ENCODE measurements around the gene SPINDOC.
"Not testable (repeated sequence)": the region's sequence is repeated elsewhere in the genome, so short reads cannot be mapped to it uniquely, and the experiment has no call there.

SPINDOC gene

DNA sequence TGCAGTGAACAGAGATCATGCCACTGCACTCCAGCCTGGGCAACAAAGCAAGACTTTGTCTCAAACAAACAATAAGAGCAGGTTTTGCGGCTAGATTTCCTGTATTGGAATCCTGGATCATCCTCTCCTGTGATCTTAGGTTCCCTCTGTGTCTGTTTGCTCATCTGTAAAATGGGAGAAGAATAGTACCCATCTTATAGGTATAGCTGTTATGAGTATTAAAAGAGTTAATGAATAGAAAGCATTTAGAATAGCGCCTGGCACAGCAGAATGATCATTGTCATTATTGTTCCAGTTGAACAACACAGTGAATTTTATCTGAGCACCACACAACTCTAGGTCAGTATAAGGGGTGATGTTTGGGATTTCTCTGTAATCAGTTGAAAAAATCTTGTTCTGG lies 36.4 kb downstream of the SPINDOC start:
- in situ Hi-C loops (cut with MboI; ENCODE audit: low sequenced_read_pairs) = loop anchor here (25.0 kb wide), 1 partner anchor 313 kb away; the partner anchor contains the start of gene MACROD1

GRCh38 chr11:63850920-63851319 lies 37.7 kb downstream of the SPINDOC start:
- in situ Hi-C loops (cut with MboI; ENCODE audit: low sequenced_read_pairs) = no loop called here

- in situ Hi-C loops (cut with MboI; ENCODE audit: low sequenced_read_pairs) = no loop called here
These were observed 38.1 kb downstream of the SPINDOC start for GRCh38 chr11:63851364-63851763.

- in situ Hi-C loops (cut with MboI; ENCODE audit: low sequenced_read_pairs) = no loop called here
These were observed 40.2 kb downstream of the SPINDOC start for GRCh38 chr11:63853476-63853875.

- in situ Hi-C loops (cut with MboI; ENCODE audit: low sequenced_read_pairs) = no loop called here
These were observed 41.4 kb downstream of the SPINDOC start for GRCh38 chr11:63854696-63855095.

- in situ Hi-C loops (cut with MboI; ENCODE audit: low sequenced_read_pairs) = no loop called here
These were observed 42.7 kb downstream of the SPINDOC start for GRCh38 chr11:63855975-63856374.

DNA sequence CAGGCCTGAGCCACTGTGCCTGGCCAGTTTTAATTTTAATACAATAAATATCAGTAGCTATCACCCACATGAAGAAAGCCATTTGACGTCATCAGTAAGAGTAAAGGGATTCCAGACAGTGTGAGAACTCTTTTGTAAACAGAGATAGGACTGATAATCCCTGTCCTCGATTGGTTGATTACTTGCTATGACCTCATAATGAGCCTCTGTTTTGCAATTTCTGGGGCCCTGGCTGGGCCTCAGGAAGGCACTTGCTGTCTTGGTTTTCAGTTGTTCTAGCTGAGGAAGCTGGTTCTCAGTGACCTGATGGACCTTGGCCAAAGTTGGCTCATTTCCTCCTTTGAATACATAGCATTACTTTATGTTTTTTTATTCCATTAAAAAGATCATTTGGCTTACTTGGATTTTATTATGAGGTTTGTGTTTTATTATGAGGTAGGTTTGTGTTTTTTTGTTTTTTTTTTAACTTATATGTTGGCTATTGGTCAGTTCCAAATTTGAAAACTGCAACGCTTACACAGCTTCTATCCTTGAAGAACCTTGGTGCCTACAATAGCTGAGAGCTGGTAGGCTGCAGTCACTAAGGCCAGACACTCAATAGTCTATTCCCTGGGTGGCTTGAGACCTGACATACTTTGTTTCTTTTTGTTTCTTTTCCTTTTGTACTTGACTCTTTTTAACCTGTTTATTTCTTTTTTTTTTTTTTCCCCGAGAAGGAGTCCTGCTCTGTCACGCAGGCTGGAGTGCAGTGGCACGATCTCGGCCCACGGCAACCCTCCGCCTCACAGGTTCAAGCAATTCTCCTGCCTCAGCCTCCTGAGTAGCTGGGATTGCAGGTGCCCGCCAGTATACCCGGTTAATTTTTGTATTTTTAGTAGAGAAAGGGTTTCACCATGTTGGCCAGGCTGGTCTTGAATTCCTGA lies 45.6 kb downstream of the SPINDOC start:
- in situ Hi-C loops (cut with MboI; ENCODE audit: low sequenced_read_pairs) = no loop called here

DNA sequence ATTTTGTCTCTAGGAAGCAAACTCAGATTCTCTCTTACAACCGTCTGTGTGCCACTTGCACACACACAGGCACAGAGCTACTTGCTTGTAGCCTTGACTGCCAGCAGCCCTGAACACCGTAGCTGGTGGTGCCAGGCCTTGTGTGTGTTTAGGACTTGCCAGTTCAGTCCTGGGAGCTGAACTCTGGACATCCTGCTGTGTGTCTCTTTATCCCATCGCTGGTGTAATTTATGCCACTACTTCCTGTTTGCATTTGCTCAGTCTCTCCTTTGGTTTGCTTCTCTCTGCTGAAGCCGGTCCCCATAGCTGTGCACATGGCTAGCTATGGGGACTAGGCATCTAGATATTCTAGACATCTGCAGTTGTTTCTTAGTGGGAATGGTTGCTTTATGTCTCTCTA lies 49.7 kb downstream of the SPINDOC start:
- in situ Hi-C loops (cut with MboI; ENCODE audit: low sequenced_read_pairs) = no loop called here

DNA sequence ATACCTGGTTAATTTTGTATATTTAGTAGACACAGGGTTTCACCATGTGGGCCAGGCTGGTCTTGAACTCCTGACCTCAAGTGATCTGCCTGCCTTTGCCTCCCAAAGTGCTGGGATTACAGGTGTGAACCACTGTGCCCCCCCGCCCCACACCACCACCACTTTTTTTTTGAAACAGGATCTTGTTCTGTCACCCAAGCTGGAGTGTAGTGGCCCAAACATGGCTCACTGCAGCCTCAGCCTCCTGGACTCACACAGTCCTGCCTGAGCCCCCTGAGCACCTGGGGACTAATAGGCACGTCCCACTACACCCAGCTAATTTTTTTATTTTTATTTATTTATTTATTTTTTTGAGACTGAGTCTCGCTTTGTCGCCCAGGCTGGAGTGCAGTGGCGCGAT lies 50.4 kb downstream of the SPINDOC start:
- in situ Hi-C loops (cut with MboI; ENCODE audit: low sequenced_read_pairs) = not testable (repeated sequence)

GRCh38 chr11:63866211-63866610 lies 53.0 kb downstream of the SPINDOC start:
- in situ Hi-C loops (cut with MboI; ENCODE audit: low sequenced_read_pairs) = no loop called here

DNA sequence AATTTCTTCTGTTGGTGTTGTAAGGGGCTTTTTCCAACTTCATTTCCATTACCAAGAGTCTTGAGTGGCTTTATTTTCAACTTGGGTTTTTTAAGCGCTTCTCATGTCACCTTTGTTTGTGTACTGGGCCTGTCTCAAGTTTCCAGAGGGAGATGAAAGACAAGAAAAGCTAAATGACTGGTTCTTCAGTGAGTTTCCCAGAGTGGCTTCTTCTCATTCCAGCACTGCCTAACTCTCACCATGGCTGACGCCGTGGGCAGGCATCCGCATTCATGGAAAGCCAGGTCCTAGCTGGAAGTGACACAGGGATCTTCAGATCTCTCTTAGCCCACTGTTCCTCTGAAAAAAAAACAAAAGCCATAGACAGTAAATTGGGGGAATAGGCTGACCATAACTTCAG lies 54.3 kb downstream of the SPINDOC start:
- in situ Hi-C loops (cut with MboI; ENCODE audit: low sequenced_read_pairs) = no loop called here

DNA sequence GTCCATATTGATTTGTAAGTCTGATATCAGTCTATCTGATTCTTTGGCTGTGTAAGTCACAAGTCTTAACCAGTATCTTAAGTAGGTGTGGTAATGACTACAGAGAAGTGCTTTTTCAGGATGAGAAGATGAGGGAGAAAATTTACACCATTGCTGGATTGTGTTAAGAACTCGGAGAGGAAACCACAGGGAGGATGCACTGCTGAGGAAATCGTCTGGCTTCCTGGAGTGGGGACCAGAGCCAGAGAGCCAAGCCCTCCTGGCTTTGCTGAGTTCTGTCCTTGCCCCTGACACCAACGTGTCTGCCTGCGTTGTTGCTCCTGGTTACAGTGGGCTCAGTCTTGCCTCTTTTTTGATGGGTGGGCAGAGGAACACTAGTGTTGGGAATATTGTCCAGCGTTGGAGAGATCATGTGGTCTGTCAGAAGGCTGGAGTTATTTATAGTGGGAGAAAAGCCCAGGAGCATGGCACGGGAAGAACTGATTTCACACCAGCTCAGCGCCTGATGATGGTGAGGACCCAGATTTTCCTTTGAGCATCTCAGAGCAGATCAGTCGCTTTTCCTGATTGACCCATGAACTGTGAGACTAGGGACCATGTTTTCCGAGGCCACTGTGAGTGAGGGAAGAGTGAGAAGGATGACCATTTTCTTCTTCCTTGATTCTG lies 55.3 kb downstream of the SPINDOC start:
- in situ Hi-C loops (cut with MboI; ENCODE audit: low sequenced_read_pairs) = no loop called here

- in situ Hi-C loops (cut with MboI; ENCODE audit: low sequenced_read_pairs) = no loop called here
These were observed 55.9 kb downstream of the SPINDOC start for GRCh38 chr11:63869171-63869591.

GRCh38 chr11:63869683-63870082 lies 56.4 kb downstream of the SPINDOC start:
- in situ Hi-C loops (cut with MboI; ENCODE audit: low sequenced_read_pairs) = no loop called here

DNA sequence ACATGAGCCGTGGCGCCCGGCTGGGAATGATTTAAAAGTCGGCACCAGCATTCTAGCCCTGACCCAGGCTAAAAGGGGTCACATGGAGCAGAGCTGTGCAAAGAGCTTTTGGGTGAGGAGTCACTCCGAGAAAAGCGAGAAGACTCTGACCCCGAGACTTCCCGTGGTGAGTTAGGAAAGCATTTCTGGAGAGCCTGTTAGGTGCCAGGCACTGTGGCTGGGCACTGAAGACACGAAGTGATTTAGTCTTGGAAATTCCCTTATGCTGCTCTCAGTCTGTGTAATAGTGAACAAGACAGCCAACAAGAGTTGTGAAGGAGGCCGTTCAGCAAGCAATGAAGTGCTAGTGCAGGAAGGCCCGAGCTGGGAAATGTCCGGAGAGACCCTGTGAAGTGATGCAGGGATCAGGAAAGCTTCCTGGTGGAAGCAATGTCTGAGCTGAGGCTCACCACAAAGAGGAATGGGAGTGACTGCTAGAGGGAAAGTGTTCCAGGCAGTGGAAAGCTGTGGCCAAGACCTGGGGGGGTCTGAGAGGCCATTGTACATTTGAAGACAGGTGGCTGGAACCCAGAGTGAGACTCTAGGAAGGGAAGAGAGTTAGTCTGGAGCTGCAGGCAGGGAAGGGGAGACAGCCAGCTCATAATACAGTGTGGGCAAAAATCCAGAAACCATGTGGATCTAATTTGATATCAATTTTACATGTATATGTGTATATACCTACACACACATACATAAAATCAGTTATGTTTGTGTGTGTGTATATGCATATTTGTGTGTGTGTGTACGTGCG lies 57.3 kb downstream of the SPINDOC start:
- in situ Hi-C loops (cut with MboI; ENCODE audit: low sequenced_read_pairs) = no loop called here

- in situ Hi-C loops (cut with MboI; ENCODE audit: low sequenced_read_pairs) = no loop called here
These were observed 58.9 kb downstream of the SPINDOC start for GRCh38 chr11:63871962-63872799.

GRCh38 chr11:63872800-63873197 lies 59.5 kb downstream of the SPINDOC start:
- in situ Hi-C loops (cut with MboI; ENCODE audit: low sequenced_read_pairs) = no loop called here

DNA sequence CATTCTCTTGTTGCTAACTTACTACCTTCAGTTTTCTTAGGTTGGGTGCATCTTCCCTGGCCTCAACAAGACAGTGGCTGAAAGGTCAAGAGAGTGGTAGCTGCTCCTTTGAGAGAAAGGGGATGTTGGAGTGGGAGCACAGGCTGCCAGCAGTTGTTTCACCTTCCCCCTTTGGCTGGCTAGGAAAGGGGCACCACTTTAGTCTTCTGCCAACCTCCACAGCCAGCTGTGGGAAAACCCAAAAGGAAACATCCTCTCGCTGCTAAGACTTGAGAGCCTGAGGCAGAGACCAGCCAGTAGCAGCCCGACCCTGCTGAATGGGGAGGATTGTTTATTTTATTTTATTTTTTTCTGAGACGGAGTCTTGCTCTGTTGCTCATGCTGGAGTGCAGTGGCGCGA lies 60.1 kb downstream of the SPINDOC start:
- in situ Hi-C loops (cut with MboI; ENCODE audit: low sequenced_read_pairs) = no loop called here

DNA sequence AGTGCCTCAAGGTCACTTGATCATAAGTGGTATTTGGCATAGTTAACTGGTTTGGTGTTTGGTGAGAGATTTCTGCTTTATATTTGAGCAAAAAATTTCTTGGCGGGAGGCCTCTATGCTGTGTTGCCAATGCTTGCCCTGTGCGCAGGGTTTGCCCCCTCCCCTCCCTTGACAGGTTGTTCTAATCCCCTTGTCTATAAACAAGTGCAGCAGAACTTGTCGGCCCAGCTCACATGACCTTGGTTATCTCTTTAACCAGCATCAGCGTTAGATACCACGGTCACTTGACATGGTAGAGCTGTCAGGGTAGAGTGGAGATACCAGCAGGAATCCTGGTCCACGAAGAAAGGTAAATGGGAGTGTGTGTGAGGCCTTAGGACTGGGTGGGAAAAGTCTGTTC lies 61.3 kb downstream of the SPINDOC start:
- in situ Hi-C loops (cut with MboI; ENCODE audit: low sequenced_read_pairs) = no loop called here

- in situ Hi-C loops (cut with MboI; ENCODE audit: low sequenced_read_pairs) = no loop called here
These were observed 62.3 kb downstream of the SPINDOC start for GRCh38 chr11:63875506-63876065.

All from HL-60/S4 treated with phorbol 12-myristate 13-acetate at 8.2 ng/mL for 4 days and 3 days (cell line).